ENCODE measurements around the gene TAF1B. TPM values are rescaled to one million over a fixed set of nuclear protein-coding genes. Genes with fewer than 3 reads are reported as not detected.

Gene TAF1B
- total RNA-seq, 1 experiment from 2014 or later: 29.9 TPM

DNA sequence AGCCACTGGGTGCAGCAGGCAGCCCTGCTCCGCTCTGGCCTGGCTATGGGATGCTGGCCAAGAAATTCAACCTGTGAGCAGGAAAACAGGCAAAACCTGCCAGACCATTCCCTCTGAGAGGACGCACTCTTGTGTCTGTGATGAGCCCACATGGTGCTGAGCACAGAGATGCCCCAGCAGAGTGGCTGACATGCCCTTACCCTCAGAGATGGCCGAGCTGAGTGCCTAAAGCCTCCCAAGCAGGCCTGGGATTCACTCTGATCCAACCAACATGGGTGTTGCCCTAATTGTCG is 34.3 kb upstream of the TAF1B start:
- Mint-ChIP-seq H3K9me3 (peaks cover 0 to 2% of the 10 kb centered on the region in 2 experiments; a peak in 1 of 5 replicates), H3K36me3 (ENCODE audit: insufficient read depth in 1 of 3, low read depth in 3 of 3) (no peaks in the 10 kb centered on the region), H3K4me3 (no peak overlapping the region), H3K27ac (no peak overlapping the region), H3K27me3 (ENCODE audit: low read depth) (peaks cover under 1% of the 10 kb centered on the region), H3K4me1 (peaks cover 1 to 3% of the 10 kb centered on the region in 2 experiments)
- H3K4ac ChIP-seq (ENCODE audit: low read depth, low read length): no peak overlapping the region
- H3K9ac ChIP-seq (ENCODE audit: extremely low read depth, insufficient read length, low read length): no peak overlapping the region
- H2BK12ac ChIP-seq (ENCODE audit: insufficient read length, low read depth, low read length): no peak overlapping the region
- no peaks in the 10 kb centered on the region for H3K27me3 ChIP-seq (ENCODE audit: insufficient read depth, low read length)
- H4K8ac ChIP-seq (replicated peaks; ENCODE audit: insufficient read length, low read depth, low read length): no peak overlapping the region
- no peak overlapping the region for H2BK120ac ChIP-seq (ENCODE audit: low read depth, low read length, poor library complexity, severe bottlenecking)
- no peak overlapping the region for H2BK5ac ChIP-seq (ENCODE audit: insufficient read length, low read length)
- no peaks in the 10 kb centered on the region for H3K23me2 ChIP-seq (ENCODE audit: insufficient read length, low read depth, low read length, poor library complexity, severe bottlenecking)
- H3K4me2 ChIP-seq (ENCODE audit: insufficient read depth, insufficient read length, low read length): no peak overlapping the region
- H3K9me3 ChIP-seq (ENCODE audit: control insufficient read depth, low read depth, low read length): no peaks in the 10 kb centered on the region
- H3K27ac ChIP-seq (ENCODE audit: insufficient read length, low read depth, low read length): no peak overlapping the region
- no peak overlapping the region for H3K23ac ChIP-seq (ENCODE audit: insufficient read length, low read depth, low read length)
- TF ChIP-seq, protein P1, sequence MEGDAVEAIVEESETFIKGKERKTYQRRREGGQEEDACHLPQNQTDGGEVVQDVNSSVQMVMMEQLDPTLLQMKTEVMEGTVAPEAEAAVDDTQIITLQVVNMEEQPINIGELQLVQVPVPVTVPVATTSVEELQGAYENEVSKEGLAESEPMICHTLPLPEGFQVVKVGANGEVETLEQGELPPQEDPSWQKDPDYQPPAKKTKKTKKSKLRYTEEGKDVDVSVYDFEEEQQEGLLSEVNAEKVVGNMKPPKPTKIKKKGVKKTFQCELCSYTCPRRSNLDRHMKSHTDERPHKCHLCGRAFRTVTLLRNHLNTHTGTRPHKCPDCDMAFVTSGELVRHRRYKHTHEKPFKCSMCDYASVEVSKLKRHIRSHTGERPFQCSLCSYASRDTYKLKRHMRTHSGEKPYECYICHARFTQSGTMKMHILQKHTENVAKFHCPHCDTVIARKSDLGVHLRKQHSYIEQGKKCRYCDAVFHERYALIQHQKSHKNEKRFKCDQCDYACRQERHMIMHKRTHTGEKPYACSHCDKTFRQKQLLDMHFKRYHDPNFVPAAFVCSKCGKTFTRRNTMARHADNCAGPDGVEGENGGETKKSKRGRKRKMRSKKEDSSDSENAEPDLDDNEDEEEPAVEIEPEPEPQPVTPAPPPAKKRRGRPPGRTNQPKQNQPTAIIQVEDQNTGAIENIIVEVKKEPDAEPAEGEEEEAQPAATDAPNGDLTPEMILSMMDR (conservative IDR thresholded peaks at IDR 0.05): no peak
- H2BK20ac ChIP-seq (ENCODE audit: low read depth, low read length, poor library complexity, severe bottlenecking): no peak overlapping the region
- no peaks in the 10 kb centered on the region for H3K79me2 ChIP-seq (ENCODE audit: insufficient read depth, low read length)
- no peak overlapping the region for H2AK5ac ChIP-seq (ENCODE audit: insufficient read length, low read length)
- WGBS (ENCODE audit: extremely low coverage, insufficient read length, low lambda C conversion rate): no CpG with 5 or more reads among the region's 4 CpGs
- H2BK15ac ChIP-seq (ENCODE audit: low read depth, low read length): no peak overlapping the region
- H4K91ac ChIP-seq (ENCODE audit: insufficient read length, low read depth, low read length): no peak overlapping the region
- H3K14ac ChIP-seq (ENCODE audit: insufficient read depth, low read length): no peak overlapping the region
- H4K20me1 ChIP-seq (ENCODE audit: control insufficient read depth, insufficient read depth, insufficient read length): no peaks in the 10 kb centered on the region
- DNase-seq: no peak
- H2AFZ ChIP-seq (ENCODE audit: low read length): no peak overlapping the region
- H3K79me1 ChIP-seq (ENCODE audit: insufficient read depth, low read depth, low read length, poor library complexity, severe bottlenecking): no peaks in the 10 kb centered on the region
- no peaks in the 10 kb centered on the region for H3K4me1 ChIP-seq (ENCODE audit: insufficient read depth, low read length)
- no peak overlapping the region for H4K5ac ChIP-seq (ENCODE audit: insufficient read length, low read depth, low read length)
- no peak overlapping the region for H3K56ac ChIP-seq (ENCODE audit: insufficient read length, low read depth, low read length)
- no peak overlapping the region for H3K18ac ChIP-seq (ENCODE audit: insufficient read length, low read depth, low read length)
- H3T11ph ChIP-seq (ENCODE audit: low read length): no peak overlapping the region
